Stimulated activated CD8-positive, alpha-beta memory T cell treated with anti-CD3 and anti-CD28 coated beads, Interleukin-15, amount 100 ng/mL, for 4 hours (primary cell): ENCODE results near the gene SOAT2.

Experiments used
- DNase-seq, 2 donors: peaks; one replicate each; pipeline ENCODE4 v3.0.0-alpha.2; 2020; ENCODE audit warnings: low read depth in 2 of 2

The SOAT2 gene, protein sequence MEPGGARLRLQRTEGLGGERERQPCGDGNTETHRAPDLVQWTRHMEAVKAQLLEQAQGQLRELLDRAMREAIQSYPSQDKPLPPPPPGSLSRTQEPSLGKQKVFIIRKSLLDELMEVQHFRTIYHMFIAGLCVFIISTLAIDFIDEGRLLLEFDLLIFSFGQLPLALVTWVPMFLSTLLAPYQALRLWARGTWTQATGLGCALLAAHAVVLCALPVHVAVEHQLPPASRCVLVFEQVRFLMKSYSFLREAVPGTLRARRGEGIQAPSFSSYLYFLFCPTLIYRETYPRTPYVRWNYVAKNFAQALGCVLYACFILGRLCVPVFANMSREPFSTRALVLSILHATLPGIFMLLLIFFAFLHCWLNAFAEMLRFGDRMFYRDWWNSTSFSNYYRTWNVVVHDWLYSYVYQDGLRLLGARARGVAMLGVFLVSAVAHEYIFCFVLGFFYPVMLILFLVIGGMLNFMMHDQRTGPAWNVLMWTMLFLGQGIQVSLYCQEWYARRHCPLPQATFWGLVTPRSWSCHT

DNA sequence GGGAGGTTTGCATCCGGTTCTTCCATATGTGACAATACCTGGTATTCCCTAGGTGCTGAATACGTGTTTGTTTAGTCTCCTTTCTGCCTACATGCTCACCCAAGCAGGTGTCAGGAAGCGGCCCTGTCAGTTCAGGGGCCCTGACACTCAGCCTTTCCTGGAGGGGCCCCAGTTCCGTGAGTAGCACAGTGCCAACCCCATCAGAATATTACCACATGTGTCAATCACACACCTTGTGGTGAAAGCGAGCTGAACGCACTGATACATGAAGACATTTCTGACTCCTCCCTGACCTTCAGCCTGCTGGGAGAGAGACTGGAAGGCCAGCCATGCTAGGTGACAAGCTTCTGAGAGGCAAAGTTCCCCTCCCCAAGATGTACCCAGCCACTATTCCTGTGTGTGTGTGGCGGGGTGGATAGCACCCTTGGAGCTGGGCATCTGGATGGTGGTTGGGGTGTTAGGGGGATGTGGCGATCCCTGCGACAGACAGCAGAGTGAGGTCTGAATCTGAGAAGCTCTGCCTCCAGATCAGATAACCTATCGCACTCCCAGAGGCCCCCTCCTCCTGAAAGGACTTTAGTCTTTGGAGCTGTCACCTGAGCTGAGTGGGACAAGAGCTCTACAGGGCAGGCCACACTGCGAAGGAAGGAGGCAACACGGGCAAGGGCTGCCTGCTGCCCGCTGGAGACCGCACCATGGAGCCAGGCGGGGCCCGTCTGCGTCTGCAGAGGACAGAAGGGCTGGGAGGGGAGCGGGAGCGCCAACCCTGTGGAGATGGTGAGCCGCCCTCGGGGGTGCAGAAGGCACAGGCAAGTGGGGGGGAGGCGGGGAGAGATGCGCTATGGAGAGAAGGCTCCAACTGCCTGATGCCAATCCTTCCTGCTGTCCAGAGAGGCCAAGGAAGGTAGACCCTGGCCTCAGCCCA lies at the start of gene SOAT2:
Gene SOAT2 (plus strand): TSS at position 604 of the 925 bp plus-strand sequence. CDS start 92 bp downstream, at position 696.
- DNase-seq, result peak; percentile 9 to 42

DNA sequence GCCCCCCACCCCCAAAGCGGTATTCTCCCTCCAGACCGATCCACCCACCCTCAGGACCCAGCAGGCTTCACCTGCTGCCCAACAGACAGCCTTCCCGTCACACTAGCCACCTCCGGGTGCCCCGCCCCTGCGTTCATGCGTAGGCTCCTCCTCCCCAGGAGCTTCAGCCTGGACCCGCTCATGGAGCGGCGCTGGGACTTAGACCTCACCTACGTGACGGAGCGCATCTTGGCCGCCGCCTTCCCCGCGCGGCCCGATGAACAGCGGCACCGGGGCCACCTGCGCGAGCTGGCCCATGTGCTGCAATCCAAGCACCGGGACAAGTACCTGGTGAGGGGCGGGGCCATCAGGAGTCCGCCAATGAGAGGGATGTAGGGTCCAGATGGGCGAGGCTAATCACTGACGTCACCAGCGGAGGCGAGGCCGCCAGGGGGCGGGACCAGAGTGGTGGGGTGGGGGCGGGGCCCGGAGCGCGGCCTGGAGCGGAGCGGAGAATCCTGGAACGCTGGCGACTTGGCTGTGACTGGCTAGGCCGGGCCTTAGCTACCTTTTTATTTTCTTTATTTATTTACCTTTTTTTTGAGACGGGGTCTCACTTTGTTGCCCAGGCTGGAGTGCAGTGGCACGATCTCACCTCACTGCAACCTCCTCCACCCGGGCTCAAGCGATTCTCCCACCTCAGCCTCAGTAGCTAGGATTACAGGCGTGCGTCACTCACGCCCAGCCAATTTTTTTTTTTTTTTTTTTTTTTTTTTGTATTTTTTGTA lies 49.0 kb upstream of the SOAT2 start:
- peak; percentile 78 to 88 for DNase-seq

DNA sequence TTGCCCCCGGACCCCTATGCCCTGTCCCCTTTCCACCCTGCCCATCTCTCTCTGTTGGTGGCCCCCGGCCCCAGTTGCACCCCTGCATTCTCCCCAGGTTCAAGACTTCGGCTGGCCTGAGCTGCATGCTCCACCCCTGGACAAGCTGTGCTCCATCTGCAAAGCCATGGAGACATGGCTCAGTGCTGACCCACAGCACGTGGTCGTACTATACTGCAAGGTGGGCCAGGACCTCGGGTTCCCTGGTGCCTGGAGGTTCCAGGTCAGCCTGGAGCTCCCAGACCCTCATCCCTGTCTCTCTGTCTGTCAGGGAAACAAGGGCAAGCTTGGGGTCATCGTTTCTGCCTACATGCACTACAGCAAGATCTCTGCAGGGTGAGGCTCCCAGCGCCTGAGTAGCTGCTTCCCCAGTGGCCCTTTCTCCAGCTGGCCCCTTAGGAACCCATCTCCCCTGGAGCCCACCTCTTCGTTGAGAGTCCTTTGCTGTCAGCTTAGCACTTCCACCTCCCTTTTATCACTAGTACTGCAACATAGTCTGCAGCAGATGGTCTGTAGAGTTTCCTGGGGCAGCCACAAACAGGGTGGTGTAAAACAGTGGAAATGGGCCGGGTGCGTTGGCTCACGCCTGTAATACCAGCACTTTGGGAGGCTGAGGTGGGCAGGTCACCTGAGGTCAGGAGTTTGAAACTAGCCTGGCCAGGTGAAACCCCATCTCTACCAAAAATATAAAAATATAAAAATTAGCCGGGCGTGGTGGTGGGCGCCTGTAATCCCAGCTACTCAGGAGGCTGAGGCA lies 47.6 kb upstream of the SOAT2 start:
- no peak for DNase-seq

DNA sequence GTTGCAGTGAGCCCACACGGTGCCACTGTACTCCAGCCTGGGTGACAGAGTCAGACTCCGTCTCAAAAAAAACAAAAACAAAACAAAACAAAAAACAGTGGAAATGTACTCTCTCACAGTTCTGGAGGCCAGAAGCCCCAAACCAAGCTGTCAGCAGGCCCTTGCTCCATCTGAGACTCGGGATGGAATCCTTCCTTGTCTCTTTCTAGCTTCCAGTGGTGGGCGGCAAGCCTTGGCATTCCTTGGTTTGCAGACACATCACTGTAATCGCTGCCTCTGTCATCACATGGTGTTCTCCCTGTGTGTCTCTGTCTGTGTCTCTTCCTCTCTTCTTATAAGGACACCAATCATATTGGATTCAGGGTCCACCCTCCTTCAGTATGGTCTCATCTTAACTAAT lies 47.0 kb upstream of the SOAT2 start:
- no peak for DNase-seq

DNA sequence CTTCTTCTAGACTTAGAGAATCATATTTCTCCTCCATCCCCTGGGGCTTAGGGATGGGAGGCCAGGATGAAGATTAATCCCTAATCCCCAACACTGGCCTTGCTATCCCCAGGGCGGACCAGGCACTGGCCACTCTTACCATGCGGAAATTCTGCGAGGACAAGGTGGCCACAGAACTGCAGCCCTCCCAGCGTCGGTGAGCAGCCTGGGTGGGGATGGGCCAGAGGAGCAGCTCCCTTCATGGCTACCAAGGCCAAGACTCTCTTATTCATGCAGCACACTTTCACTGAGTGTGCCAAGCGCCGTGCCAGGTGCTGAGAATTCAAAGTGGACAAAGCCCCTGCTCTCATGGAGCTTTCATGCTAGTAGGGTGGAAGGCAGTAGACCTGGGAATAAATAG lies 46.4 kb upstream of the SOAT2 start:
- DNase-seq, result no peak

DNA sequence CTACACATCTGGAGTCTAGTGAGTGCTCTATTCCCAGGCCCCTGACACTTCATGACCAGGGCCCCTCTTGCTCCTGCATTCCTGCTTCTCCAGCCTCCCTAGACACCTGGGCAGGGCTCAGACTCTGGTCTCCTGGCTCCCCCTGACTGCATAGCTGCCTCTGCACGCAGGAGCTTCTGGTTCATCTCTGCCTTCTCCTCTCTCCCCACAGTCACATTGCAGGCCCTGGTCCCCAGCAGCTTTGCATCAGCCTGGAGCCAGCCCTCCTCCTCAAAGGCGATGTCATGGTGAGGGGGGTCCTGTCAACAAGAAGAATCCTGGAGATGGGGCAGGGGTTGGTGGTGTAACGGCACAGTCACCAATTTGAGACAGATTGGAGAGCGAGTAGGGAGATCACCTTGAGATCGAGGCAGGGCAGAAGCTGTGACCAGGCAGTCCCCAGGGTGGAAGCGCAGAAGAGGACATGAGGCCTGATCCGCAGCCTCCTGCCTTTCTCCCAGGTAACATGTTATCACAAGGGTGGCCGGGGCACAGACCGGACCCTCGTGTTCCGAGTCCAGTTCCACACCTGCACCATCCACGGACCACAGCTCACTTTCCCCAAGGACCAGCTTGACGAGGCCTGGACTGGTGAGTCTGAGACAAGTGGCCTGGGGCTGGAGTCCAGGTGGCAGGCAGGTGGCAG lies 45.3 kb upstream of the SOAT2 start:
- DNase-seq, result no peak

DNA sequence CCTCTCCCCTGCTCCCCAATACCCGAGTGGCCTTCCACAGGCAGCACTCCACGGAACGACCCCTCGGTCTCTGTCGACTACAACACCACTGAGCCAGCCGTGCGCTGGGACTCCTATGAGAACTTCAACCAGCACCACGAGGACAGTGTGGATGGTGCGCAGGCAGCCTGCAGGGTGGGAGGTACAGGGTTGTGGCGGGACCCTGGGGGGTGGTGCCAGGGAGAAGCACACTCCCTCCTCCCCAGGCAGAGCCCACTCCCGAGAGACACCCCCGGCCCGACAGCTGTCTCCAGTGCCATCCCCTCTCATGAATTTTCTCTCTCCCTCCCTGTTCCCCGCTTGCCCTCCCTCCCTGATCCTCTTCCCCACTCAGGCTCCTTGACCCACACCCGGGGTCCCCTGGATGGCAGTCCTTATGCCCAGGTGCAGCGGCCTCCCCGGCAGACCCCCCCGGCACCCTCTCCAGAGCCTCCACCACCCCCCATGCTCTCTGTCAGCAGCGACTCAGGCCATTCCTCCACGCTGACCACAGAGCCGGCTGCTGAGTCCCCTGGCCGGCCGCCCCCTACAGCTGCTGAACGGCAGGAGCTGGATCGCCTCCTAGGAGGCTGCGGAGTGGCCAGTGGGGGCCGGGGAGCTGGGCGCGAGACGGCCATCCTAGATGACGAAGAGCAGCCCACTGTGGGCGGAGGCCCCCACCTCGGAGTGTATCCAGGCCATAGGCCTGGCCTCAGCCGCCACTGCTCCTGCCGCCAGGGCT lies 44.4 kb upstream of the SOAT2 start:
- no peak for DNase-seq

DNA sequence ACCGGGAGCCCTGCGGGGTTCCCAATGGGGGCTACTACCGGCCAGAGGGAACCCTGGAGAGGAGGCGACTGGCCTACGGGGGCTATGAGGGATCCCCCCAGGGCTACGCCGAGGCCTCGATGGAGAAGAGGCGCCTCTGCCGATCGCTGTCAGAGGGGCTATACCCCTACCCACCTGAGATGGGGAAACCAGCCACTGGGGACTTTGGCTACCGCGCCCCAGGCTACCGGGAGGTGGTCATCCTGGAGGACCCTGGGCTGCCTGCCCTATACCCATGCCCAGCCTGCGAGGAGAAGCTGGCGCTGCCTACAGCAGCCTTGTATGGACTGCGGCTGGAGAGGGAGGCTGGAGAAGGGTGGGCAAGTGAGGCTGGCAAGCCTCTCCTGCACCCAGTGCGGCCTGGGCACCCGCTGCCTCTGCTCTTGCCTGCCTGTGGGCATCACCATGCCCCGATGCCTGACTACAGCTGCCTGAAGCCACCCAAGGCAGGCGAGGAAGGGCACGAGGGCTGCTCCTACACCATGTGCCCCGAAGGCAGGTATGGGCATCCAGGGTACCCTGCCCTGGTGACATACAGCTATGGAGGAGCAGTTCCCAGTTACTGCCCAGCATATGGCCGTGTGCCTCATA lies 43.7 kb upstream of the SOAT2 start:
- DNase-seq, result no peak

DNA sequence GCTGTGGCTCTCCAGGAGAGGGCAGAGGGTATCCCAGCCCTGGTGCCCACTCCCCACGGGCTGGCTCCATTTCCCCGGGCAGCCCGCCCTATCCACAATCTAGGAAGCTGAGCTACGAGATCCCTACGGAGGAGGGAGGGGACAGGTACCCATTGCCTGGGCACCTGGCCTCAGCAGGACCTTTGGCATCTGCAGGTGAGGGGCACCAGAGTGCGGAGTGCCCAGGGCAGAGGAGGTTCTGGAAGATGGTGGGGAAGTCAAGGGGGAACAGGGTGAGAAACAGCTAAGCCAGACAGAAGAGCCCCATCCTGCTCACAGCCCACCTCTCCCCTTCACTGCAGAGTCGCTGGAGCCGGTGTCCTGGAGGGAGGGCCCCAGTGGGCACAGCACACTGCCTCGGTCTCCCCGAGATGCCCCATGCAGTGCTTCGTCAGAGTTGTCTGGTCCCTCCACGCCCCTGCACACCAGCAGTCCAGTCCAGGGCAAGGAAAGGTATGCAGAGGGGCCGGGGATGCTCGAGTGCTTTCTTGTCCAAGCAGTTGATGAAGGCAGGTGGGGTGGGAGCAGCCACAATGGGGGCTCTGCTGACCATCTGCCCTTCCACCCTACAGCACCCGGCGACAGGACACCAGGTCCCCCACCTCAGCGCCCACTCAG lies 43.1 kb upstream of the SOAT2 start:
- DNase-seq, result no peak

DNA sequence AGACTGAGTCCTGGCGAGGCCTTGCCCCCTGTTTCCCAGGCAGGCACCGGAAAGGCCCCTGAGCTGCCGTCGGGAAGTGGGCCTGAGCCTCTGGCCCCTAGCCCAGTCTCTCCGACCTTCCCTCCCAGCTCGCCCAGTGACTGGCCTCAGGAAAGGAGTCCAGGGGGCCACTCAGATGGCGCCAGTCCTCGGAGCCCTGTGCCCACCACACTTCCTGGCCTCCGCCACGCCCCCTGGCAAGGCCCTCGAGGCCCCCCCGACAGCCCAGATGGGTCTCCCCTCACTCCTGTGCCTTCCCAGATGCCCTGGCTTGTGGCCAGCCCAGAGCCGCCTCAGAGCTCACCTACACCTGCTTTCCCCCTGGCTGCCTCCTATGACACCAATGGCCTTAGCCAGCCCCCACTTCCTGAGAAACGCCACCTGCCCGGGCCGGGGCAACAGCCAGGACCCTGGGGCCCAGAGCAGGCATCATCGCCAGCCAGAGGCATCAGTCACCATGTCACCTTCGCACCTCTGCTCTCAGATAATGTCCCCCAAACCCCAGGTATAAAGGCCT lies 42.5 kb upstream of the SOAT2 start:
- no peak for DNase-seq

DNA sequence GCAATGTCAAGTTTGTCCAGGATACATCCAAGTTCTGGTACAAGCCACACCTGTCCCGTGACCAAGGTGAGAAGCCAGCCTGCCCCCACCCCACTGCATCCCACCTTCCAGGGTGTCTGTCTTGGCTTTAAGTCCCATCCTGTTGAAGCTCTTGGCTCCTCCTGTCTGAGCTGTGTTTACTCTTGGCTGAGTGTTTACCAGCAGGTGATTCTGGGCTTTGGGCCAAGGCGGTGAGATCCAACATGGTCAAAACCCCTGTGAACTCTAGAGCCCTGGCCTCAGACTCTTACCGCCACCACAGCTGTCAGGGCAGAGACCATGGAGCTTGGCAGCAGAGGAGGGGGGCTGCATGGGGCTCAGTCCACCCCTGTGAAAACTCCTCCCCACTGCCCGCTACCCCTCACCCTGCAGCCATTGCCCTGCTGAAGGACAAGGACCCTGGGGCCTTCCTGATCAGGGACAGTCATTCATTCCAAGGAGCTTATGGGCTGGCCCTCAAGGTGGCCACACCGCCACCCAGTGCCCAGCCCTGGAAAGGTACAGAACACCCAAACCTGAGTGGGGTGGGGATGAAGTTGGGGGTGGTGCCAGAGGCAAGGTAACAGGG lies 41.8 kb upstream of the SOAT2 start:
- DNase-seq, result no peak

DNA sequence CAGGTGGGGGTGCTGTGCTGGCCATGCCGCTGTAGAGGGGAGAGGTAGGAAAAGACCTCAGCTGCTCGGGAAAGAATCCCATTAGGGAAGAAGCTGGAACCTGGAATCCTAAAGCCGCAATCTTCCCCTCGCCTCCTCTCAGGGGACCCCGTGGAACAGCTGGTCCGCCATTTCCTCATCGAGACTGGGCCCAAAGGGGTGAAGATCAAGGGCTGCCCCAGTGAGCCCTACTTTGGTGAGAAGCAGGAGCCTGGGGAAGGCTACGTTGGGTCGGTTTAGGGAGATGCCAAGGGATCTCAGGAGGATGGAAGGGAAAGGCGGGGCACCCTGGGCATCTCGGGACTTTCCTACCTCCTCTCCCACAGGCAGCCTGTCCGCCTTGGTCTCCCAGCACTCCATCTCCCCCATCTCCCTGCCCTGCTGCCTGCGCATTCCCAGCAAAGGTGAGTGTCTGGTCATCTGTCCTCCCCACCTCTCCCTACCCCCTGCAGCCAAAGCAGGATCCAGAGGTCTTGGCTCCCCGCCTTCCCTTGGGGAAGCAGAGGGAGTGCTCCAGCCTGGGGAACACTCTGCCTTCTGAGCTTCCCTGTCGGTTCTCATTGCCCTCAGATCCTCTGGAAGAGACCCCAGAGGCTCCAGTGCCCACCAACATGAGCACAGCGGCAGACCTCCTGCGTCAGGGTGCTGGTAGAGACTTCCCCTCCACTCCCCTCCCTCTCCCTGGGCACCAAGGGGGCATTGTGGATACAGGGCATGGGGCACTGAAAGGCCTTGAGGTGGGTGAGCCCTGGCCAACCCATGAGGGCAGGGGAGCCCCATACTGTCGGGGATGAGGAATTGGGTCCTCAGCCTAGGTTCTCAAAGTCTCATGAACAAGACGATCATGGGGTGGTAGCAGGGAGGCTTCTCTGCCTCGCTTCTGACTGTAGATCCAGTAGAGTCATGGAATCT lies 41.0 kb upstream of the SOAT2 start:
- no peak for DNase-seq

DNA sequence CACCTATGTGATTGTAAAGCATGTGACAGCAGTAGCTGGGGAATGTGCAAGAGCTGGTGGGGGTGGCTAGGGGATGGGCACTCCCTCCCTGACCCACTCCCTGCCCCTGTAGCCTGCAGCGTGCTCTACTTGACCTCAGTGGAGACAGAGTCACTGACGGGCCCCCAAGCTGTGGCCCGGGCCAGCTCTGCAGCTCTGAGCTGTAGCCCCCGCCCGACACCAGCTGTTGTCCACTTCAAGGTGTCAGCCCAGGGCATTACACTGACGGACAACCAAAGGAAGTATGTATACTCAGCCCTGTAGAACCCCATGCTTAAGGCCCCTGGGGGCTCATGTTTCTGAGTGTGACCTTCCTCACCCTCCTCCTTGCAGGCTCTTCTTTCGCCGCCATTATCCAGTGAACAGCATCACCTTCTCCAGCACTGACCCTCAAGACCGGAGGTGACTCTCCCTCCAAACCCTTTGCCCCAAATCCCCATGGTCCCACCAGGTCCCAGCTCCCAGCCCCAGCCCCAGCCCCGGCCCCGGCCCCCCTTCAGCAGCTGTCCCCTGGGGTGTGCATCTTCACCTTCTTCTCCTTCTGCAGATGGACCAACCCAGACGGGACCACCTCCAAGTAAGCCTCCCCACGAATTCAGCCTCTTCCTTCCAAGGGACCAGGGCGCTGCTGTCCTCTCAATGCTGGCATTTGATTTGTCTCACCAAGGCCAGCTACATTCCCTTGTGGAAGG lies 40.1 kb upstream of the SOAT2 start:
- no peak for DNase-seq

DNA sequence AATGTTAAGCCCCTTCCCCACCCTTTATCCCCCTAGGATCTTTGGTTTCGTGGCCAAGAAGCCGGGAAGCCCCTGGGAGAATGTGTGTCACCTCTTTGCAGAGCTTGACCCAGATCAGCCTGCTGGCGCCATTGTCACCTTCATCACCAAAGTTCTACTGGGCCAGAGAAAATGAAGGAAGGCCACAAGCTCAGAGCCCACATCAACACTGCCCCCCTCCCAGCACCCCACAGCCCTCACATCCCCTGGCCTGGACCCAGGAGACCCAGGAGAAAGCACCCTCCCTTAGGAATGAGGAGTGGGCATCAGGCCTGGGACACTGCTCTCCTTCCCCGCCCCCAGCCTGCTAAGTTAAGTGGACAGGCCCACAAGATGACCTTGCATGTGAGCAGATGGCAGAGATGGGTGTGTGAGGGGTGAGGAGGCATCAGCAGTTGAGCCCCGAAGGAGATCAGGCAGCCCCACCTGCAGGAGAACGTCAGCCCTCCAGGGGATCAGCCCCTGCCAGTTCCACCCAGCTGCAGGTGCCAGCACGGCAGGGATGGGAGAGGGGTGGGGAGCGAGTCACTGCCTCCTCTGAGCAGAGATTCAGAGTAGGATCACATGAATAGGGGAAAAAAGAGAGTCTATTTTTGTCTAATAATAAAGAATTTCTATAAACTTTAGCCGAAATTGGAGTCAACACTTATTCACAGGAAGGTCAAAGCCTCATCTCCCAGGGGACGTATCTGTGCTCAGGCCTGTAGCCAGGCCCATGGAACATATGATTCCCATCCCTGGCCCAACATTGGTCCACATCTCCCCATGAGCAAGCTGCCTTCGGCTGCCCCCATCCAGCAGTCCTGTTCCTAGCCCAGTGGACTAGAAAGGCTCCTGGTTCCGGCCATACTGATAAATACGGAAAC lies 39.3 kb upstream of the SOAT2 start:
- no peak for DNase-seq
